Stimulated activated CD4-positive, alpha-beta T cell treated with anti-CD3 and anti-CD28 coated beads, Interleukin-12 subunit alpha, Interleukin-12 subunit beta, amount 100 ng/mL, for 48 hours (primary cell): ENCODE results near the gene C6orf89.
"Not testable (repeated sequence)": the region's sequence is repeated elsewhere in the genome, so short reads cannot be mapped to it uniquely, and the experiment has no call there.

ENCODE experiments used
- DNase-seq, 3 donors: peaks; one replicate each; pipeline ENCODE4 v3.0.0-alpha.2; 2020; ENCODE audit warnings: low read depth in 2 of 3, low spot score in 1 of 3

The C6orf89 gene

GRCh38 chr6:36945301-36945700 is 59.5 kb downstream of the C6orf89 start:
- no peak for DNase-seq

GRCh38 chr6:36946526-36946925 is 60.8 kb downstream of the C6orf89 start:
- no peak for DNase-seq

GRCh38 chr6:36947570-36948351 is 62.0 kb downstream of the C6orf89 start:
- DNase-seq: no peak

GRCh38 chr6:36949076-36949475 is 63.3 kb downstream of the C6orf89 start:
- not testable (repeated sequence) for DNase-seq

GRCh38 chr6:36949636-36950035 is 63.9 kb downstream of the C6orf89 start:
- no peak for DNase-seq

GRCh38 chr6:36953931-36954261 is 68.1 kb downstream of the C6orf89 start:
- no peak for DNase-seq

- no peak for DNase-seq
Observed at GRCh38 chr6:36954262-36954931, 68.6 kb downstream of the C6orf89 start, which contains the start of gene PI16. Gene PI16, plus strand, starts transcription at chr6:36954738. Its CDS starts 23 bp downstream, at chr6:36954761.

- DNase-seq: no peak
Observed at GRCh38 chr6:36955136-36955535, 69.4 kb downstream of the C6orf89 start.

- no peak for DNase-seq
Observed at GRCh38 chr6:36955671-36956445, 70.1 kb downstream of the C6orf89 start.

- DNase-seq: no peak
Observed at GRCh38 chr6:36956446-36956820, 70.7 kb downstream of the C6orf89 start.

GRCh38 chr6:36957773-36958271 is 72.1 kb downstream of the C6orf89 start:
- DNase-seq: no peak

- DNase-seq: no peak
Observed at GRCh38 chr6:36958775-36959554, 73.2 kb downstream of the C6orf89 start.

GRCh38 chr6:36959555-36960250 is 74.0 kb downstream of the C6orf89 start:
- DNase-seq: no peak

- no peak for DNase-seq
Observed at GRCh38 chr6:36961441-36962435, 76.0 kb downstream of the C6orf89 start.

GRCh38 chr6:36962874-36963273 is 77.1 kb downstream of the C6orf89 start:
- peak; percentile 50 to 82 (median 73) for DNase-seq

GRCh38 chr6:36963451-36964290 is 77.9 kb downstream of the C6orf89 start:
- DNase-seq: no peak

GRCh38 chr6:36964349-36964748 is 78.6 kb downstream of the C6orf89 start:
- no peak for DNase-seq

GRCh38 chr6:36964908-36965307 is 79.2 kb downstream of the C6orf89 start:
- DNase-seq: no peak
